Heart left ventricle (tissue), 16 donors: ENCODE results near the gene B3GLCT. TPM values are rescaled to one million over a fixed set of nuclear protein-coding genes. Genes with fewer than 3 reads are reported as not detected.

ENCODE experiments used
- ATAC-seq, 4 donors: fragments of 200-7000 bp; cut with Tn5 transposase; one replicate each; pipeline ENCODE4 v1.9.1; 2020 to 2022; ENCODE audit warnings: moderate library complexity in 4 of 4, mild to moderate bottlenecking in 3 of 4, moderate number of reproducible peaks in 1 of 4
- DNase-seq, 5 donors: peaks; one replicate each; pipeline ENCODE4 v3.0.0-alpha.2; 2020
- H3K27ac ChIP-seq, 12 donors: fragments of 200-600 bp; sonication (generic) in 4 of 12; one replicate each; pipeline versions ENCODE4 v1.5.0 to v1.8.0; 2016 to 2022; ENCODE audit warnings: mild to moderate bottlenecking in 2 of 12
- H3K27me3 ChIP-seq, 9 donors: fragments of 200-600 bp; sonication (generic) in 2 of 9; one replicate each; pipeline versions ENCODE4 v1.5.1 to v1.8.0; 2016 to 2022; ENCODE audit warnings: mild to moderate bottlenecking in 3 of 9
- H3K36me3 ChIP-seq, 9 donors: fragments of 200-600 bp; sonication (generic) in 2 of 9; one replicate each; pipeline versions ENCODE4 v1.5.0 to v1.8.0; 2018 to 2022; ENCODE audit warnings: mild to moderate bottlenecking in 2 of 9
- H3K4me1 ChIP-seq, 12 donors: fragments of 200-600 bp; sonication (generic) in 4 of 12; one replicate each; pipeline versions ENCODE4 v1.5.0 to v1.8.0; 2016 to 2022; ENCODE audit warnings: mild to moderate bottlenecking in 3 of 12
- H3K4me3 ChIP-seq, 12 donors: fragments of 200-600 bp; sonication (generic) in 4 of 12; one replicate each; pipeline versions ENCODE4 v1.5.0 to v1.8.0; 2017 to 2022; ENCODE audit warnings: mild to moderate bottlenecking in 9 of 12, moderate library complexity in 4 of 12
- H3K9me3 ChIP-seq, 12 donors: fragments of 200-600 bp; sonication (generic) in 4 of 12; one replicate each; pipeline versions ENCODE4 v1.5.0 to v1.8.0; 2016 to 2022; ENCODE audit warnings: mild to moderate bottlenecking in 1 of 12
- POLR2A ChIP-seq, 2 donors: fragments of 450-650 bp; IDR thresholded peaks; one replicate each; pipeline ENCODE4 v1.6.1; 2017; ENCODE audit warnings: antibody characterized with exemption in 2 of 2, mild to moderate bottlenecking in 2 of 2, moderate library complexity in 2 of 2
- WGBS, 4 donors: extraction: QIAGEN DNeasy Blood & Tissue Kit in 2 of 4; methylation state at CpG; one replicate each; pipeline versions ENCODE4 v1.1.5 to v1.1.7; 2013 to 2018; 5-methylcytosine and 5-hydroxymethylcytosine counted together
- intact Hi-C, 10 donors: fragments of 100-400 bp; cut with DNase I; formaldehyde crosslinking; loops; one replicate each; pipeline versions ENCODE4 v1.11.1 to v1.14.2; 2022
- polyA plus RNA-seq, 2 donors: library from polyadenylated mRNA; stranded (reverse); fragments of 200-250 nt; gene quantifications; one replicate each; pipeline ENCODE4 v1.2.3, GENCODE V29; 2013
- total RNA-seq, 9 donors: library from RNA; depleted of rRNA in 2 of 9; stranded (reverse); fragments of >200 nt in 2 of 9; fragmentation: NEBNext Ultra II Directional in 3 of 9; extraction: Animal tissue kit (Norgen Biotek cat#: 25700) in 3 of 9; gene quantifications; one replicate each; pipeline versions ENCODE4 v1.1.0 to v1.2.4, GENCODE V29; 2016 to 2023
- TF ChIP-seq, protein P1 (sequence below), 12 donors: fragments of 200-600 bp; sonication (generic) in 4 of 12; IDR thresholded peaks; one replicate each; pipeline versions ENCODE4 v1.5.0 to v1.8.0; 2018 to 2022; ENCODE audit warnings: antibody characterized with exemption in 12 of 12, mild to moderate bottlenecking in 5 of 12
- donor health status: ischemic (EF 13 %, LVEDD 7.1; RV severe dilation, severe dysfunction).
- donor health status: healthy with polysubstance abuse.
- donor health status: DM: no; HTN: yes; CAD: no.
- donor health status: DM: no; HTN: no; CAD: no.
- donor health status: ischemic (EF 25% LVEDD 6.9; RV normal size, moderate dysfunction).
- donor health status: ischemic (EF 25% LVEDD 5.7; RV mildly dilated, moderate dysfunction).
- donor health status: healthy.
- donor health status: DM: yes; HTN: yes; CAD: no.
- donor health status: ischemic (EF 35%, LVEDD 5.7; RV mildly dilated, moderate dysfunction).
- donor health status: nonischemic (EF 11% LVEDD 7.7; RV severe dilation, severe dysfunction).
- donor health status: DM: yes; HTN: yes; CAD: no.
- donor health status: PGD.
- donor health status: ischemic (EF 29% LVEDD 5.4; RV normal size, mild dysfunction).
- donor health status: nonischemic (EF 23%, LVEDD 6.1; RV moderate dilation, normal function).

The B3GLCT gene
- total and polyA plus RNA-seq, 11 donors, result 5.5 to 27.2 (median 20.3) TPM

DNA sequence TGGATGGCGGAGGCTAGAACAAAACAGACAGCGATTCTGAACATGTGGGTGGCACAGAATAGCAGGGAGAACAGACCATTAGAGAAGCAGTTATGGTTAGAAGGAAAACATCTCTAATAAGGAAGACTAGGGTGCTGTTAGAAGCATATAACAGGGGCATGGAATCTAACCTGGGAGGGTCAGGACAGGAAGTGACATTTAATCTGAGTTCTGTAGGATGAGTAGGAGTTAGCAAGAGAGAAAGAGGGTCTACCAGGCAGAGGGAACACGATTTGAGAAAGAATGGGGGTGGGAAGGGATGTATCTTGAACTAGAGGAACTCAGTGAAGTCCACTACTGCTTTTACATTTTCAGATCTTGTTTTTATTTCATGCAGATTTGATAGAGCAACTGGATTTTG is 48.6 kb downstream of the B3GLCT start:
- intact Hi-C loops, result no loop called here
- no peaks in the 10 kb centered on the region for H3K9me3 ChIP-seq
- H3K36me3 ChIP-seq, result peaks cover 0 to 35% (median 8%) of the 10 kb centered on the region in 9 donors
- H3K4me3 ChIP-seq, result no peak overlapping the region
- no peak for TF ChIP-seq POLR2A (IDR thresholded peaks at IDR 0.05)
- TF ChIP-seq, protein P1, sequence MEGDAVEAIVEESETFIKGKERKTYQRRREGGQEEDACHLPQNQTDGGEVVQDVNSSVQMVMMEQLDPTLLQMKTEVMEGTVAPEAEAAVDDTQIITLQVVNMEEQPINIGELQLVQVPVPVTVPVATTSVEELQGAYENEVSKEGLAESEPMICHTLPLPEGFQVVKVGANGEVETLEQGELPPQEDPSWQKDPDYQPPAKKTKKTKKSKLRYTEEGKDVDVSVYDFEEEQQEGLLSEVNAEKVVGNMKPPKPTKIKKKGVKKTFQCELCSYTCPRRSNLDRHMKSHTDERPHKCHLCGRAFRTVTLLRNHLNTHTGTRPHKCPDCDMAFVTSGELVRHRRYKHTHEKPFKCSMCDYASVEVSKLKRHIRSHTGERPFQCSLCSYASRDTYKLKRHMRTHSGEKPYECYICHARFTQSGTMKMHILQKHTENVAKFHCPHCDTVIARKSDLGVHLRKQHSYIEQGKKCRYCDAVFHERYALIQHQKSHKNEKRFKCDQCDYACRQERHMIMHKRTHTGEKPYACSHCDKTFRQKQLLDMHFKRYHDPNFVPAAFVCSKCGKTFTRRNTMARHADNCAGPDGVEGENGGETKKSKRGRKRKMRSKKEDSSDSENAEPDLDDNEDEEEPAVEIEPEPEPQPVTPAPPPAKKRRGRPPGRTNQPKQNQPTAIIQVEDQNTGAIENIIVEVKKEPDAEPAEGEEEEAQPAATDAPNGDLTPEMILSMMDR (IDR thresholded peaks at IDR 0.05), result no peak
- H3K27me3 ChIP-seq, result no peaks in the 10 kb centered on the region
- H3K4me1 ChIP-seq, result peaks cover 0 to 3% (median 0%) of the 10 kb centered on the region in 12 donors
- no peak overlapping the region for H3K27ac ChIP-seq
- DNase-seq (no peak), ATAC-seq (no peak)
- 82 to 90% (median 89%) methylated on average over 3 of the region's 3 CpGs for WGBS, 4 donors

DNA sequence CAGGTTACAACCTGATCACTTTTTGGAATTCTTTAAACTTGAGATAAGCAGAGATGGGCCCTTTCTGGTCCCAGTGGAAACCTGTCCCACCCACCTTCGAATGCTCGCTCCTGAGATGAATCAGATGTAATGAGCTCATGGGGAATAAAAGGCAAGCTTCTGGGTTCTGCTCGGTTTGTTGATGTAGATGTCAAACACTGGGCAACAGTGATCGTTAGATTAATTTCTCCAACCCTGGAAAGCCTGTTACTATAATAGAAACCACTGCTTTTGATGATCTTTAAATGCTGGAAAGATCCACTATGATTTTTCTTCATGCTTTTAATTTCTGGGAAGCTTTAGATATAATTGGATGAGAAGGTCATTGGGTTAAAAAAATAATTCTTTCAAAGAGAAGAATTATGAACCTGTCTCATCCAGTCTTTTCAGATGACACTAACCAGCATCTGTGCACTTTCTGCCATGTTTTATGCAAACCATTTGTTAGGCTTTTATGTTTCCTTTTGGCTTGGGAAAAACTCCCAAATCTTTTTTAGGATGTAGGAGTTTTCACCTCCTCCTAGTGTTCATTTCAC is 49.3 kb downstream of the B3GLCT start:
- Histone ChIP-seq H3K27ac (no peak overlapping the region), H3K36me3 (peaks cover 0 to 35% (median 8%) of the 10 kb centered on the region in 9 donors), H3K27me3 (no peaks in the 10 kb centered on the region), H3K4me1 (no peaks in the 10 kb centered on the region), H3K4me3 (no peak overlapping the region), H3K9me3 (no peaks in the 10 kb centered on the region)
- intact Hi-C loops, result no loop called here
- WGBS, 4 donors, result 83 to 91% (median 88%) methylated on average over 4 of the region's 4 CpGs
- TF ChIP-seq, protein P1 (IDR thresholded peaks at IDR 0.05), result no peak
- TF ChIP-seq POLR2A (IDR thresholded peaks at IDR 0.05), result no peak
- DNase-seq (no peak), ATAC-seq (no peak)

DNA sequence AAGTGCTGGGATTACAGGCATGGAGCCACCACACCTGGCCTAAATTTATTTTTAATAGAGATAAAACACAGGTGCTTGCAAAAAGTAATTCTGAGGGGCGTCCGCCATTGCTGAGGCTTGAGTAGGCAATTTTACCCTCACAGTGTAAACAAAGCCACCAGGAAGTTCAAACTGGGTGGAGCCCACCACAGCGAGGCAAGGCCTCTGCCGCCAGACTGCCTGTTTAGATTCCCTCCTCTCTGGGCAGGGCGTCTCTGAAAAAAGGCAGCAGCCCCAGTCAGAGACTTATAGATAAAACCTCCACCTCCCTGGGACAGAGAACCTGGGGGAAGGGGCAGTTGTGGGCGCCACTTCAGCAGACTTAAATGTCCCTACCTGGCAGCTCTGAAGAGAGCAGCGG is 50.7 kb downstream of the B3GLCT start:
- H3K9me3 ChIP-seq, result peaks cover 0 to 11% (median 0%) of the 10 kb centered on the region in 12 donors
- H3K4me1 ChIP-seq, result no peaks in the 10 kb centered on the region
- intact Hi-C loops, result no loop called here
- H3K27ac ChIP-seq, result no peak overlapping the region
- ATAC-seq, result peak in 1 of 4 donors; percentile 26
- no peak overlapping the region for H3K4me3 ChIP-seq
- 72 to 93% (median 79%) methylated on average over 5 to 7 of the region's 7 CpGs for WGBS, 4 donors
- H3K36me3 ChIP-seq, result peaks cover 0 to 35% (median 8%) of the 10 kb centered on the region in 9 donors
- no peaks in the 10 kb centered on the region for H3K27me3 ChIP-seq
- DNase-seq, result no peak
- TF ChIP-seq, protein P1 (IDR thresholded peaks at IDR 0.05), result no peak
- TF ChIP-seq POLR2A (IDR thresholded peaks at IDR 0.05), result no peak

DNA sequence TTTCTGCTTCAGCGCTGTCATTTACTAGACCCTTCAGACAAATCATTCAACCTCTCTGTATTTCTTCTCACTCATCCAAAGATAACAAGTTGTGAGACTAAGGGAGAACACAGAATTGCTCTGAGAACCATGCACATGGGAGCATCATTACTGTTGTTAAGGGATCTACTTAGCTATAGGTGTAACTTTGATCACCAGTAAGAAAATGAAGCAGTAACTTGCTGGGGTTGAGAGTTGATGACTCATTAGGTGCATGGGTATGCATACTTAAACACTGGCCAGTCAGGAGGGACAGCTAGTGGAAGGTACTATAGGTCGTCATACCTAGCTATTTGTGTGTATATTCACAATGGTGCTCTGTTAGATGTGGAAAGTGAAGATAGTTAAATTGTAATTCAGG is 61.5 kb downstream of the B3GLCT start:
- peaks cover 0 to 3% (median 0%) of the 10 kb centered on the region in 12 donors for H3K4me1 ChIP-seq
- no peak overlapping the region for H3K4me3 ChIP-seq
- no peaks in the 10 kb centered on the region for H3K27me3 ChIP-seq
- no peak for DNase-seq
- no peak for TF ChIP-seq POLR2A (IDR thresholded peaks at IDR 0.05)
- TF ChIP-seq, protein P1 (IDR thresholded peaks at IDR 0.05), result no peak
- H3K27ac ChIP-seq, result no peak overlapping the region
- peaks cover 0 to 28% (median 16%) of the 10 kb centered on the region in 9 donors for H3K36me3 ChIP-seq
- ATAC-seq, result no peak
- WGBS, 4 donors, result 88 to 94% (median 91%) methylated on average over 2 of the region's 2 CpGs
- H3K9me3 ChIP-seq, result peaks cover 0 to 30% (median 17%) of the 10 kb centered on the region in 12 donors
- intact Hi-C loops, result no loop called here
